Peyer's patch (tissue), 4 donors: Measurements from ENCODE around the gene ING4. TPM values are rescaled to one million over a fixed set of nuclear protein-coding genes. Genes with fewer than 3 reads are reported as not detected.

ENCODE experiments used
- DNase-seq, 3 donors: peaks; one replicate each; pipeline ENCODE4 v3.0.0-alpha.2; 2017 to 2019
- H3K27ac ChIP-seq, 4 donors: fragments of 200-600 bp; sonication (generic); one replicate each; pipeline ENCODE4 v1.5.1; 2016 to 2019
- H3K27me3 ChIP-seq, 2 donors: fragments of 200-600 bp; sonication (generic); one replicate each; pipeline ENCODE4 v1.5.1; 2019
- H3K36me3 ChIP-seq, 3 donors: fragments of 200-600 bp; sonication (generic); one replicate each; pipeline ENCODE4 v1.5.1; 2016 to 2019
- H3K4me1 ChIP-seq, 4 donors: fragments of 200-600 bp; sonication (generic); one replicate each; pipeline ENCODE4 v1.5.1; 2016 to 2019
- H3K4me3 ChIP-seq, 4 donors: fragments of 200-600 bp; sonication (generic); 1 replicate in 3 of 4; 2 replicates in 1 of 4; pipeline ENCODE4 v1.5.1; 2016 to 2019; ENCODE audit warnings: mild to moderate bottlenecking in 1 of 4
- H3K9me3 ChIP-seq, 4 donors: fragments of 200-600 bp; sonication (generic); one replicate each; pipeline ENCODE4 v1.5.1; 2016 to 2019; ENCODE audit warnings: mild to moderate bottlenecking in 1 of 4
- POLR2A ChIP-seq, 2 donors: fragments of 450-650 bp; IDR thresholded peaks; one replicate each; pipeline ENCODE4 v1.5.1; 2017; ENCODE audit warnings: antibody characterized with exemption in 2 of 2, mild to moderate bottlenecking in 2 of 2, moderate library complexity in 2 of 2
- total RNA-seq, 4 donors: library from RNA; depleted of rRNA; stranded (reverse); fragments of >200 nt; gene quantifications; one replicate each; pipeline ENCODE4 v1.1.0, GENCODE V29; 2016
- TF ChIP-seq, protein P1 (sequence below), 6 experiments: fragments of 450-650 bp in 4 of 6; fragments of 200-600 bp in 2 of 6; sonication (generic) in 1 of 6; IDR thresholded peaks; one replicate each; pipeline ENCODE4 v1.5.1; 2017 to 2019; ENCODE audit warnings: antibody characterized with exemption in 6 of 6, mild to moderate bottlenecking in 3 of 6, moderate library complexity in 1 of 6

Gene ING4
- total RNA-seq, 4 donors from 2014 or later = 32.6 to 109 (median 45.4) TPM

DNA sequence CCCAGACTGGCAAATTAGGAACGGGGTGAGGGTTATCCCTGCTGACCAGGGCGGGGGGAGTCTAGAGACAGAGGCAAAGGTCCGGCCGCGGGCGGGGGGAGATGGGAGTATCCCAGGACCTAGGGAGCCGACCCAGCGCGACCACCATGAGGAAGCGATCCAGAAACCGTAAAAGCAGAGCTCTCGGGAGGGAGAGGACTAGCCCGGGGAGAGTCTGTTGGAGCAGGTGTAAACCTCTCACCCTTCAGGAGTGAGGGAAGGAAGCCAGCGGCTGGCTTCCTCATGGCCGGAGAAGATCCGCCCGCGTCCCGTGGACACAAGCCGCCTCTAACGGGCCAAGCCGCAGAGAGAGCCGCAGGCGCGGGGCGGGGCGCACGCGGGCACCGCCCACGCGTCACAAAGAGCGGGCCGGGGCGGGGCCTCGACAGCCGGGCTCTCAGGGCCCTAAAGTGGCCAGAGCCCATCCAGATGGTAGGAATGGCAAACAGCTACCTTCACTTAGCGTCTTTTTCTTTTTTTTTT is 15.8 kb downstream of the ING4 start, which contains the start of gene ACRBP:
Gene ACRBP, minus strand, starts transcription at position 350 of the 522 bp plus-strand sequence. Its CDS starts 66 bp downstream, at position 284.
- TF ChIP-seq, protein P1, sequence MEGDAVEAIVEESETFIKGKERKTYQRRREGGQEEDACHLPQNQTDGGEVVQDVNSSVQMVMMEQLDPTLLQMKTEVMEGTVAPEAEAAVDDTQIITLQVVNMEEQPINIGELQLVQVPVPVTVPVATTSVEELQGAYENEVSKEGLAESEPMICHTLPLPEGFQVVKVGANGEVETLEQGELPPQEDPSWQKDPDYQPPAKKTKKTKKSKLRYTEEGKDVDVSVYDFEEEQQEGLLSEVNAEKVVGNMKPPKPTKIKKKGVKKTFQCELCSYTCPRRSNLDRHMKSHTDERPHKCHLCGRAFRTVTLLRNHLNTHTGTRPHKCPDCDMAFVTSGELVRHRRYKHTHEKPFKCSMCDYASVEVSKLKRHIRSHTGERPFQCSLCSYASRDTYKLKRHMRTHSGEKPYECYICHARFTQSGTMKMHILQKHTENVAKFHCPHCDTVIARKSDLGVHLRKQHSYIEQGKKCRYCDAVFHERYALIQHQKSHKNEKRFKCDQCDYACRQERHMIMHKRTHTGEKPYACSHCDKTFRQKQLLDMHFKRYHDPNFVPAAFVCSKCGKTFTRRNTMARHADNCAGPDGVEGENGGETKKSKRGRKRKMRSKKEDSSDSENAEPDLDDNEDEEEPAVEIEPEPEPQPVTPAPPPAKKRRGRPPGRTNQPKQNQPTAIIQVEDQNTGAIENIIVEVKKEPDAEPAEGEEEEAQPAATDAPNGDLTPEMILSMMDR (IDR thresholded peaks at IDR 0.05) = no peak
- TF ChIP-seq POLR2A (IDR thresholded peaks at IDR 0.05) = peak; percentile 35 to 49
- DNase-seq = peak; percentile 60 to 86 (median 84)
- Histone ChIP-seq H3K27me3 (no peaks in the 10 kb centered on the region), H3K36me3 (peaks cover 0 to 39% (median 0%) of the 10 kb centered on the region in 3 donors), H3K4me1 (peaks cover 0 to 18% (median 5%) of the 10 kb centered on the region in 4 donors), H3K27ac (peak within 1 kb of the TSS; percentile 14 to 66 (median 48)), H3K9me3 (no peaks in the 10 kb centered on the region), H3K4me3 (peak within 1 kb of the TSS; percentile 42 to 53 (median 46))

DNA sequence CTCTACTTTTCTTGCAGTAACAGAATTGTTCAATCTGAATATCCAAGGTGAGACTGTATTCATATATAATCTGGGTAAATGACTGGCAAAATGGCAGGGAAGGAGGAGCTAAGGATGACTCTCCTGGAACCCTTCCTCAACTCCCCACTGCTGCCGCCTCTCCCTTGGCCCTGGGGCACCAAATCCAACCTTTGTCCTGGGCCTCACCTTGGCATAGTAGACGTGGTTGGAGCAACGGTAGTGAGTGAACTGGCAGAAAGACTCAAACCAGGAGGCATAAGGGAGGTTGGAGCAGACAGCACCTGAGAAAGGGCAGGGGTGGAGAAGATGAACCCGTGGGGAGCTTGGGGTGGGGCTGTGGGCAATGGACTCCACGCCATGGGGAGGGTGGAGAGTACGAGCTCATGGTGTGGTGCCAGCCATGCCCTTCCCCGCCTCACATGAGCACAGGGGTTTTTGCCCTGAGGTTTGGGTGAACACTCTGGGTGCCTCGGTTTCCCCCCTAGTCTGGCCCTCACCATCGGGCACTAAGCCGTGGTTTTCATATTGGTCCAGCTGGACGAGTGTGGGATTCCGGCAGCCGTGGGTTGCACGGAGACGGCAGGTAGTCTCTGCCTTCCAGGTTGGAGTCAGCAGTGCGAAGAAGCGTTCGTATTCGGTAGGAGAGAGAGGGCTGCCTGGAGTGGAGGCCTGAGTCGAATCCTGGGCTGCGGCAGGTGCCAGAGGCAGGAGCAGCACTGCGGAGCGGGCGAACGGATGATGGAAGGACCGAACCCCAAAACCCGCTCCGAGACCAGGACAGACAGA is 16.4 kb downstream of the ING4 start:
- no peaks in the 10 kb centered on the region for H3K9me3 ChIP-seq
- H3K4me3 ChIP-seq = peak overlapping the region; percentile 42 to 53 (median 46)
- peaks cover 0 to 32% (median 0%) of the 10 kb centered on the region in 3 donors for H3K36me3 ChIP-seq
- peak overlapping the region; percentile 14 to 66 (median 48) for H3K27ac ChIP-seq
- peak in 2 of 3 donors; percentile 60 to 66 for DNase-seq
- TF ChIP-seq, protein P1 (IDR thresholded peaks at IDR 0.05) = no peak
- TF ChIP-seq POLR2A (IDR thresholded peaks at IDR 0.05) = no peak
- no peaks in the 10 kb centered on the region for H3K27me3 ChIP-seq
- H3K4me1 ChIP-seq = peaks cover 0 to 18% (median 5%) of the 10 kb centered on the region in 4 donors

DNA sequence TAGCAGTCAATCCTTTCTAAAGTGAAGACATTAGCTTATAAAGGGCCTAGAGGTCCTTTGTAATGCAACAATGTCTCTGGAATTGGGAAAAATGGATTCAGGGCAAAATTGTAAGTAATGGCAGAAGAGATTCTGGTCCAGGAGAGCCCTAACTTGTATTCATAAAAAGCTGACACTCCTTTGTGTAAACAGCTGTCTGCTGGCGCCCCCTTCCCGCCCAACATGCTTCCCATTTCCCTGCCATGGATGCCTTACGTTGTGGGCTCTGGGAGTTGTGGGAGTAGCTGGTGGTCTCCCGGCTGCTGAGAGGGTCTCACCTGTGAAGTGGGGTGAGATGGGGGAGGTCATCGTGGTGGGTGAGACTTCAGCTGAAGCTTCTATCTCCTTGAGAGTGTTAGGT is 18.0 kb downstream of the ING4 start:
- TF ChIP-seq, protein P1 (IDR thresholded peaks at IDR 0.05) = peak in 3 of 6 experiments; percentile 26 to 52 (median 35)
- TF ChIP-seq POLR2A (IDR thresholded peaks at IDR 0.05) = no peak
- Histone ChIP-seq H3K4me3 (no peak overlapping the region), H3K27ac (peak overlapping the region in 2 of 4 donors; percentile 13 to 49), H3K4me1 (peaks cover 0 to 18% (median 5%) of the 10 kb centered on the region in 4 donors), H3K9me3 (no peaks in the 10 kb centered on the region), H3K27me3 (no peaks in the 10 kb centered on the region), H3K36me3 (peaks cover 0 to 16% (median 0%) of the 10 kb centered on the region in 3 donors)
- DNase-seq = peak in 1 of 3 donors; percentile 72

DNA sequence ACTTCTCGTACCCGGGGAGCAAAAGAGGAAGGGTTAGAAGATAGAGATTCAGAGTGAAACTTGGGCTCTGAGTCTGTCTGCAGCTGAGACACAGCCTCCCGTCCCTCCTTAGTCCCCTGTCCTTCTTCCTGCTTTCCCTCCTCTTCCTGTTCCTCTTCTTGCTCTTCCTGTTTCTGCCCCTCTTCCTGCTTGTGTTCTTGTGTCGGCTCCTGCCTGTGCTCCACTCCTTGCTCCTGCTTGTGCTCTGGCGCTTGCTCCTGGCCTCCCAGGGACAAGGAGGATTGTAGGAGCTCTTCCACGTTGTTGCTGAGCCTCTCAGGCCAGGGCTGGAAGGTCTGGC is 18.7 kb downstream of the ING4 start:
- Histone ChIP-seq H3K4me1 (peaks cover 0 to 18% (median 5%) of the 10 kb centered on the region in 4 donors), H3K36me3 (peaks cover 0 to 10% (median 0%) of the 10 kb centered on the region in 3 donors), H3K9me3 (no peaks in the 10 kb centered on the region), H3K4me3 (no peak overlapping the region), H3K27me3 (no peaks in the 10 kb centered on the region), H3K27ac (peak overlapping the region in 2 of 4 donors; percentile 13 to 49)
- no peak for DNase-seq
- TF ChIP-seq POLR2A (IDR thresholded peaks at IDR 0.05) = no peak
- TF ChIP-seq, protein P1 (IDR thresholded peaks at IDR 0.05) = no peak

- TF ChIP-seq POLR2A (IDR thresholded peaks at IDR 0.05) = no peak
- TF ChIP-seq, protein P1 (IDR thresholded peaks at IDR 0.05) = no peak
- Histone ChIP-seq H3K4me3 (no peak overlapping the region), H3K4me1 (peaks cover 0 to 18% (median 7%) of the 10 kb centered on the region in 4 donors), H3K9me3 (no peaks in the 10 kb centered on the region), H3K27me3 (no peaks in the 10 kb centered on the region), H3K27ac (peak overlapping the region in 2 of 4 donors; percentile 43 to 49), H3K36me3 (peaks cover 0 to 7% (median 0%) of the 10 kb centered on the region in 3 donors)
- peak in 1 of 3 donors; percentile 50 for DNase-seq
Observed at GRCh38 chr12:6643569-6644256, 19.2 kb downstream of the ING4 start.
